H9 (cell line): ENCODE results near the gene OR6N1. TPM values are rescaled to one million over a fixed set of nuclear protein-coding genes. Genes with fewer than 3 reads are reported as not detected.

Experiments used
- DNase-seq: peaks from one replicate; pipeline ENCODE4 v3.0.0-alpha.2; 2017
- H2AFZ ChIP-seq: one replicate; pipeline ENCODE4 v1.6.1; 2013; ENCODE audit warnings: mild to moderate bottlenecking, low read length, control low read depth, moderate library complexity
- H2AK5ac ChIP-seq: 2 replicates; pipeline ENCODE4 v1.6.1; 2013; ENCODE audit warnings: low read length, control low read depth, mixed read lengths; ENCODE audit not compliant: insufficient read length
- H2BK120ac ChIP-seq: one replicate; pipeline ENCODE4 v1.6.1; 2013; ENCODE audit warnings: low read depth, mild to moderate bottlenecking, low read length, control low read depth, inconsistent platforms; ENCODE audit not compliant: poor library complexity, severe bottlenecking
- H2BK12ac ChIP-seq: 2 replicates; pipeline ENCODE4 v1.6.1; 2013; ENCODE audit warnings: low read length, control low read depth, mixed read lengths, low read depth; ENCODE audit not compliant: insufficient read length
- H2BK15ac ChIP-seq: 2 replicates; pipeline ENCODE4 v1.6.1; 2013; ENCODE audit warnings: low read depth, low read length, control low read depth
- H2BK20ac ChIP-seq: one replicate; pipeline ENCODE4 v1.6.1; 2013; ENCODE audit warnings: low read depth, mild to moderate bottlenecking, low read length, control low read depth, inconsistent platforms; ENCODE audit not compliant: poor library complexity, severe bottlenecking
- H2BK5ac ChIP-seq: 2 replicates; pipeline ENCODE4 v1.6.1; 2013; ENCODE audit warnings: low read length, control low read depth, mixed read lengths; ENCODE audit not compliant: insufficient read length
- H3K14ac ChIP-seq: 2 replicates; pipeline ENCODE4 v1.6.1; 2013; ENCODE audit warnings: low read length, control low read depth; ENCODE audit not compliant: insufficient read depth
- H3K18ac ChIP-seq: 2 replicates; pipeline ENCODE4 v1.6.1; 2013; ENCODE audit warnings: low read depth, mild to moderate bottlenecking, mixed read lengths, low read length, control low read depth; ENCODE audit not compliant: insufficient read length
- H3K23ac ChIP-seq: 2 replicates; pipeline ENCODE4 v1.6.1; 2013; ENCODE audit warnings: low read length, control low read depth, mixed read lengths, low read depth; ENCODE audit not compliant: insufficient read length
- H3K23me2 ChIP-seq: 2 replicates; pipeline ENCODE4 v1.6.1; 2013; ENCODE audit warnings: low read depth, mild to moderate bottlenecking, mixed read lengths, low read length, control low read depth; ENCODE audit not compliant: insufficient read length, poor library complexity, severe bottlenecking
- H3K27ac ChIP-seq: 2 replicates; pipeline ENCODE4 v1.5.1; 2013; ENCODE audit warnings: low read length, control low read depth, mixed read lengths, low read depth; ENCODE audit not compliant: insufficient read length
- H3K27me3 ChIP-seq: 2 replicates; pipeline ENCODE4 v1.6.1; 2013; ENCODE audit warnings: low read length, control low read depth, inconsistent platforms; ENCODE audit not compliant: insufficient read depth
- H3K4ac ChIP-seq: 2 replicates; pipeline ENCODE4 v1.6.1; 2013; ENCODE audit warnings: low read depth, mild to moderate bottlenecking, control low read depth, inconsistent platforms, low read length, moderate library complexity
- H3K4me1 ChIP-seq: 2 replicates; pipeline ENCODE4 v1.6.1; 2013; ENCODE audit warnings: low read length, control low read depth, inconsistent platforms; ENCODE audit not compliant: insufficient read depth
- H3K4me2 ChIP-seq: 2 replicates; pipeline ENCODE4 v1.6.1; 2013; ENCODE audit warnings: low read length, control low read depth, mixed read lengths; ENCODE audit not compliant: insufficient read length, insufficient read depth
- H3K56ac ChIP-seq: 2 replicates; pipeline ENCODE4 v1.6.1; 2013; ENCODE audit warnings: low read depth, mild to moderate bottlenecking, mixed read lengths, low read length, control low read depth; ENCODE audit not compliant: insufficient read length
- H3K79me1 ChIP-seq: 2 replicates; pipeline ENCODE4 v1.6.1; 2013; ENCODE audit warnings: low read depth, mild to moderate bottlenecking, moderate library complexity, low read length, control low read depth, inconsistent platforms; ENCODE audit not compliant: insufficient read depth, poor library complexity, severe bottlenecking
- H3K79me2 ChIP-seq: 2 replicates; pipeline ENCODE4 v1.6.1; 2013; ENCODE audit warnings: low read length, control low read depth, inconsistent platforms; ENCODE audit not compliant: insufficient read depth
- H3K9ac ChIP-seq: 2 replicates; pipeline ENCODE4 v1.6.1; 2013; ENCODE audit warnings: low read length, control low read depth, mixed read lengths; ENCODE audit not compliant: insufficient read length; ENCODE audit errors: extremely low read depth
- H3K9me3 ChIP-seq: one replicate; pipeline ENCODE4 v1.6.1; 2013; ENCODE audit warnings: low read depth, low read length, inconsistent platforms; ENCODE audit not compliant: control insufficient read depth
- H3T11ph ChIP-seq: one replicate; pipeline ENCODE4 v1.6.1; 2013; ENCODE audit warnings: mild to moderate bottlenecking, low read length, control low read depth, inconsistent platforms
- H4K20me1 ChIP-seq: one replicate; pipeline ENCODE4 v1.6.1; 2013; ENCODE audit not compliant: control insufficient read depth, insufficient read length, insufficient read depth
- H4K5ac ChIP-seq: 2 replicates; pipeline ENCODE4 v1.6.1; 2013; ENCODE audit warnings: low read depth, mild to moderate bottlenecking, mixed read lengths, low read length, control low read depth; ENCODE audit not compliant: insufficient read length
- H4K8ac ChIP-seq: replicated peaks from 2 replicates; pipeline ENCODE4 v1.6.1; 2013; ENCODE audit warnings: low read length, control low read depth, mixed read lengths, low read depth; ENCODE audit not compliant: insufficient read length
- H4K91ac ChIP-seq: 2 replicates; pipeline ENCODE4 v1.6.1; 2013; ENCODE audit warnings: low read depth, mild to moderate bottlenecking, moderate library complexity, mixed read lengths, low read length, control low read depth; ENCODE audit not compliant: insufficient read length
- H3K27ac Mint-ChIP-seq, 3 experiments: 2 replicates in 2 of 3; 3 replicates in 1 of 3; pipeline ENCODE4 v1.8.0; 2020 to 2021; ENCODE audit warnings: mixed read lengths in 3 of 3, mild to moderate bottlenecking in 1 of 3, moderate library complexity in 1 of 3
- H3K27me3 Mint-ChIP-seq: 2 replicates; pipeline ENCODE4 v1.8.0; 2021; ENCODE audit warnings: low read depth, mild to moderate bottlenecking, moderate library complexity, mixed read lengths
- H3K36me3 Mint-ChIP-seq, 3 experiments: 2 replicates in 2 of 3; 3 replicates in 1 of 3; pipeline ENCODE4 v1.8.0; 2020 to 2021; ENCODE audit warnings: low read depth in 3 of 3, mixed read lengths in 3 of 3; ENCODE audit not compliant: insufficient read depth in 1 of 3
- H3K4me1 Mint-ChIP-seq, 2 experiments: 2 replicates each; pipeline ENCODE4 v1.8.0; 2020; ENCODE audit warnings: mixed read lengths in 2 of 2
- H3K4me3 Mint-ChIP-seq, 2 experiments: 2 replicates in 1 of 2; 3 replicates in 1 of 2; pipeline ENCODE4 v1.8.0; 2020 to 2021; ENCODE audit warnings: mild to moderate bottlenecking in 2 of 2, mixed read lengths in 2 of 2, moderate library complexity in 1 of 2
- H3K9me3 Mint-ChIP-seq, 2 experiments: 2 replicates in 1 of 2; 3 replicates in 1 of 2; pipeline ENCODE4 v1.8.0; 2020; ENCODE audit warnings: mild to moderate bottlenecking in 2 of 2, mixed read lengths in 2 of 2, moderate library complexity in 1 of 2
- WGBS: extraction: QIAGEN DNeasy Blood & Tissue Kit; methylation state at CpG from one replicate; pipeline ENCODE4 v1.1.7; 2013; ENCODE audit warnings: missing lambda C conversion rate, low lambda C conversion rate, mixed read lengths; ENCODE audit not compliant: insufficient read length; ENCODE audit errors: extremely low coverage; 5-methylcytosine and 5-hydroxymethylcytosine counted together
- total RNA-seq: library from RNA; stranded (reverse); gene quantifications from 2 replicates; pipeline ENCODE4 v1.2.1, GENCODE V29; 2021
- TF ChIP-seq, protein P1 (sequence below): fragments of 200-600 bp; sonication (generic); conservative IDR thresholded peaks from 3 replicates; pipeline ENCODE4 v1.8.0; 2021; ENCODE audit warnings: antibody characterized with exemption, mild to moderate bottlenecking

The OR6N1 gene
- total RNA-seq, 1 experiment from 2014 or later: not detected

GRCh38 chr1:158719664-158720063, 52.3 kb downstream of the OR6N1 start:
- Histone ChIP-seq H3K18ac (no peak overlapping the region), H3K79me2 (no peaks in the 10 kb centered on the region), H2AFZ (no peak overlapping the region), H3K4me1 (no peaks in the 10 kb centered on the region), H3K56ac (no peak overlapping the region), H3K27me3 (no peaks in the 10 kb centered on the region), H4K91ac (no peak overlapping the region), H2BK120ac (no peak overlapping the region), H3K9ac (no peak overlapping the region), H2BK12ac (no peak overlapping the region), H2AK5ac (no peak overlapping the region), H3K23ac (no peak overlapping the region), H4K8ac (no peak overlapping the region), H3K79me1 (no peaks in the 10 kb centered on the region), H3K14ac (no peak overlapping the region), H2BK15ac (no peak overlapping the region), H2BK20ac (no peak overlapping the region), H4K5ac (no peak overlapping the region), H3K4me2 (no peak overlapping the region), H3K9me3 (no peaks in the 10 kb centered on the region), H3K27ac (no peak overlapping the region), H3T11ph (no peak overlapping the region), H3K4ac (no peak overlapping the region), H4K20me1 (no peaks in the 10 kb centered on the region), H3K23me2 (no peaks in the 10 kb centered on the region), H2BK5ac (no peak overlapping the region)
- no peak for DNase-seq
- Mint-ChIP-seq H3K4me3 (no peak overlapping the region), H3K9me3 (no peaks in the 10 kb centered on the region), H3K27me3 (no peaks in the 10 kb centered on the region; the same call in 1 of the 2 replicates), H3K27ac (no peak overlapping the region), H3K4me1 (no peaks in the 10 kb centered on the region), H3K36me3 (no peaks in the 10 kb centered on the region)
- TF ChIP-seq, protein P1, sequence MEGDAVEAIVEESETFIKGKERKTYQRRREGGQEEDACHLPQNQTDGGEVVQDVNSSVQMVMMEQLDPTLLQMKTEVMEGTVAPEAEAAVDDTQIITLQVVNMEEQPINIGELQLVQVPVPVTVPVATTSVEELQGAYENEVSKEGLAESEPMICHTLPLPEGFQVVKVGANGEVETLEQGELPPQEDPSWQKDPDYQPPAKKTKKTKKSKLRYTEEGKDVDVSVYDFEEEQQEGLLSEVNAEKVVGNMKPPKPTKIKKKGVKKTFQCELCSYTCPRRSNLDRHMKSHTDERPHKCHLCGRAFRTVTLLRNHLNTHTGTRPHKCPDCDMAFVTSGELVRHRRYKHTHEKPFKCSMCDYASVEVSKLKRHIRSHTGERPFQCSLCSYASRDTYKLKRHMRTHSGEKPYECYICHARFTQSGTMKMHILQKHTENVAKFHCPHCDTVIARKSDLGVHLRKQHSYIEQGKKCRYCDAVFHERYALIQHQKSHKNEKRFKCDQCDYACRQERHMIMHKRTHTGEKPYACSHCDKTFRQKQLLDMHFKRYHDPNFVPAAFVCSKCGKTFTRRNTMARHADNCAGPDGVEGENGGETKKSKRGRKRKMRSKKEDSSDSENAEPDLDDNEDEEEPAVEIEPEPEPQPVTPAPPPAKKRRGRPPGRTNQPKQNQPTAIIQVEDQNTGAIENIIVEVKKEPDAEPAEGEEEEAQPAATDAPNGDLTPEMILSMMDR: no peak
- no CpG with 5 or more reads among the region's 3 CpGs for WGBS
